IgD-negative memory B cell (primary cell): Measurements from ENCODE around the gene SEPTIN5. TPM values are rescaled to one million over a fixed set of nuclear protein-coding genes. Genes with fewer than 3 reads are reported as not detected.
"Not testable (repeated sequence)": the region's sequence is repeated elsewhere in the genome, so short reads cannot be mapped to it uniquely, and the experiment has no call there.

ENCODE experiments used
- H3K27ac Mint-ChIP-seq, 3 donors: one replicate each; pipeline ENCODE4 v1.8.0; 2020 to 2022; ENCODE audit warnings: mild to moderate bottlenecking in 3 of 3, mixed read lengths in 3 of 3, moderate library complexity in 1 of 3
- H3K27me3 Mint-ChIP-seq: one replicate; pipeline ENCODE4 v1.8.0; 2021; ENCODE audit warnings: mixed read lengths
- H3K36me3 Mint-ChIP-seq: one replicate; pipeline ENCODE4 v1.8.0; 2020; ENCODE audit warnings: mild to moderate bottlenecking, mixed read lengths
- H3K4me1 Mint-ChIP-seq, 3 donors: one replicate each; pipeline ENCODE4 v1.8.0; 2020 to 2022; ENCODE audit warnings: mixed read lengths in 3 of 3, mild to moderate bottlenecking in 1 of 3
- H3K4me3 Mint-ChIP-seq, 4 donors: one replicate each; pipeline ENCODE4 v1.8.0; 2020 to 2022; ENCODE audit warnings: mild to moderate bottlenecking in 4 of 4, mixed read lengths in 4 of 4, moderate library complexity in 3 of 4
- H3K9me3 Mint-ChIP-seq, 3 donors: one replicate each; pipeline ENCODE4 v1.8.0; 2020 to 2021; ENCODE audit warnings: mixed read lengths in 3 of 3, mild to moderate bottlenecking in 1 of 3
- polyA plus RNA-seq: library from polyadenylated mRNA; unstranded; fragments of 300-500 nt; fragmentation: Illumina TruSeq; gene quantifications from one replicate; pipeline ENCODE4 v1.2.3, GENCODE V29; 2021

The SEPTIN5 gene
- polyA plus RNA-seq, 1 donor from 2014 or later = 0.43 TPM

DNA sequence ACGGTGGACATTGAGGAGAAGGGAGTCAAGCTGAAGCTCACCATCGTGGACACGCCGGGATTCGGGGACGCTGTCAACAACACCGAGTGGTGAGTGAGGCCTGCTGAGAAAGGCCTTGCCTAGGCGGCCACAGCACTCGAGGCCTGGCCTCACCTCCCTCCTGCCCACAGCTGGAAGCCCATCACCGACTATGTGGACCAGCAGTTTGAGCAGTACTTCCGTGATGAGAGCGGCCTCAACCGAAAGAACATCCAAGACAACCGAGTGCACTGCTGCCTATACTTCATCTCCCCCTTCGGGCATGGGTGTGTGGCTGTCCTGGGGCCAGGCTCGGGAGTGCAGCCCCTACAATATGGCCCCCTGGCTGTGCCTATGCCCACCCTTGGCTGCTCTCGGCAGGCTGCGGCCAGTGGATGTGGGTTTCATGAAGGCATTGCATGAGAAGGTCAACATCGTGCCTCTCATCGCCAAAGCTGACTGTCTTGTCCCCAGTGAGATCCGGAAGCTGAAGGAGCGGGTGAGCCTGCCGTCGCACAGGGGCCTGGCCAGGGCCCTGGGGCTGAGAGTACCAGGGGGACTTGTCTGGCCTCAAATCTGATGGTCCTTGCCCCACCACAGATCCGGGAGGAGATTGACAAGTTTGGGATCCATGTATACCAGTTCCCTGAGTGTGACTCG is 6.0 kb downstream of the SEPTIN5 start:
- Mint-ChIP-seq H3K36me3 (no peaks in the 10 kb centered on the region), H3K27me3 (peaks cover 48% of the 10 kb centered on the region), H3K4me1 (peaks cover 4 to 12% (median 4%) of the 10 kb centered on the region in 3 donors), H3K4me3 (peak overlapping the region in 3 of 4 donors; percentile 11 to 84 (median 65)), H3K9me3 (peaks cover 0 to 1% (median 0%) of the 10 kb centered on the region in 3 donors), H3K27ac (no peak overlapping the region)

GRCh38 chr22:19720999-19721329 is 6.7 kb downstream of the SEPTIN5 start:
- Mint-ChIP-seq H3K27me3 (peaks cover 48% of the 10 kb centered on the region), H3K4me1 (peaks cover 4 to 13% (median 4%) of the 10 kb centered on the region in 3 donors), H3K36me3 (no peaks in the 10 kb centered on the region), H3K9me3 (peaks cover 0 to under 1% (median 0%) of the 10 kb centered on the region in 3 donors), H3K27ac (no peak overlapping the region), H3K4me3 (peak overlapping the region in 1 of 4 donors; percentile 11)

DNA sequence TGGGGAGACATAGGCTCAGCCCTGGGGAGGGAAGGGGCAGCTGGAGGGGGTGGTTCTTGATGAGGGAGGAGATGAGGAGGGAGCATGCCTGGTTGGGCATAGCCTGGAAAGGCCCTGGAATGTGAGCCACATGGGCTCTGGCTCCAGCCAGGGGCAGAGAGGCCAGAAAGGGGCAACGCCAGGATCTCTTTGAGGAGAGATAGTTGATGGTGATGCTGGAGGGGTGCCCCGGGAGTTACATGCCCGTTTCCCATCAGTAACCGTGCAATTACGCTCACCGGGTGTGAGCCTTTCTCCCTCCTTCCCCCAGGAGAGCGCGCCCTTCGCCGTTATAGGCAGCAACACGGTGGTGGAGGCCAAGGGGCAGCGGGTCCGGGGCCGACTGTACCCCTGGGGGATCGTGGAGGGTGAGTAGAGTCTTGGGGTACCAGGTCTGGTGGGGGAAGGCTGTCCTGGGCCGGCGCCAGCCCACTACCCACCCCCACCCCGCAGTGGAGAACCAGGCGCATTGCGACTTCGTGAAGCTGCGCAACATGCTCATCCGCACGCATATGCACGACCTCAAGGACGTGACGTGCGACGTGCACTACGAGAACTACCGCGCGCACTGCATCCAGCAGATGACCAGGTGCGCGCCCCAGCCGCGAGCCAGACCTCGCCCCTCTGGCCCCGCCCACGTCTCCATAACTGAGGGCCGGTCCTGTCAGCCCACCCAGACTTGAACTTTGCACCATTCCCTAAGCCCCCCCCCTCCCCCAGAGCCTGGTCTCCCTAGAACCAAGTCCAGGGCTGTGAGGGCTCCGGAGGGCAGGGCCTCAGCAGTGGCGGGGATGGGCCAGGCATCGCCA is 7.3 kb downstream of the SEPTIN5 start:
- H3K27me3 Mint-ChIP-seq = peaks cover 45% of the 10 kb centered on the region
- no peaks in the 10 kb centered on the region for H3K9me3 Mint-ChIP-seq
- no peak overlapping the region for H3K27ac Mint-ChIP-seq
- peak overlapping the region in 1 of 4 donors; percentile 9 for H3K4me3 Mint-ChIP-seq
- peaks cover 4 to 13% (median 4%) of the 10 kb centered on the region in 3 donors for H3K4me1 Mint-ChIP-seq
- H3K36me3 Mint-ChIP-seq = no peaks in the 10 kb centered on the region

DNA sequence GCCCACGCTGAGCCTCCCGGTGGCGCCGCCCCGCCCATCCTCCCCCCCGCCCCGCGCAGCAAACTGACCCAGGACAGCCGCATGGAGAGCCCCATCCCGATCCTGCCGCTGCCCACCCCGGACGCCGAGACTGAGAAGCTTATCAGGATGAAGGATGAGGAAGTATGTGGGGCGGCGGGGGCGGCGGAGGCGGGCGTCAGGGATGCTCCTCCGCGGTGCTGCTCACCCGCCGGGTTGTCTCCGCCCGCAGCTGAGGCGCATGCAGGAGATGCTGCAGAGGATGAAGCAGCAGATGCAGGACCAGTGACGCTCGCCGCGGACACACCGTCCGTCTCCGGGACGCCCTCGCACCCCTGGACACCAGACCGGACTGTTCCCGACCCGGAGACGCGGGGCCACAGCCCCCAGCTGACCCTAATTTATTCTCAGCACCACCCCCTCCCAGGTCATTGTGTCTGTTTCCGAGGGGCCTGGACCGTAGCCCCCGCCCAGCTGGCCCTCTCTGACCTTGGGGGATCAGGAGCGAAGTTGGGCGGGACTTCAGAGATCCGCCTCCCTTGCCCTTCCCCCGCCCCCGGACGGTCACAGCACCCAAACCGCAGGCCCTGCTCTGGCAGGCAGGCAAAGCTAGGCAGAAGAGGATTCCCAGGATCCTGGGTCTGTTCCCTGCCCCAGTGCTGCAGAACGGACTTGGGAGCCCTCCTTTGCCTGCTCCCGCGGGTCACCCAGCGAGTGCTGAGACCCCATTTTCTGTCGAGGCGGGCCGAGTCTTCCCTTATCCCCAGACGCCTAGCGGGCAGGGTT is 8.1 kb downstream of the SEPTIN5 start:
- H3K4me3 Mint-ChIP-seq = no peak overlapping the region

DNA sequence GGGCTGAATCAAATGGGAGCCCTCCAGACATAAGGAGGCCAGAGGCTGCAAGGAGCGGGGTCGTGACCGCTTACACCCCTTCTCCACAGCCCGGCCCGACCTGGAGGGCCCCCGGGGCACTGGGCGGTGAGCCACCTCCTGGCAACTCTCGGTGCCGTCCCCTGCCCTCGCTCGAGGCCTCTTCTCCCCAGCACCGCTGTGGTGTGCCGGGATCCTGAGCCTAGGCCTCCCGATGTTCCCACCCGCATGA is 8.6 kb downstream of the SEPTIN5 start:
- Mint-ChIP-seq H3K9me3 (no peaks in the 10 kb centered on the region), H3K4me3 (peak overlapping the region in 1 of 4 donors; percentile 26), H3K27me3 (peaks cover 40% of the 10 kb centered on the region), H3K27ac (no peak overlapping the region), H3K4me1 (peaks cover 4 to 11% (median 4%) of the 10 kb centered on the region in 3 donors), H3K36me3 (no peaks in the 10 kb centered on the region)

More for the DNA sequence above, 8.1 kb downstream of the SEPTIN5 start:
- Mint-ChIP-seq H3K4me1 (peaks cover 4 to 13% (median 4%) of the 10 kb centered on the region in 3 donors), H3K27me3 (peaks cover 42% of the 10 kb centered on the region), H3K9me3 (no peaks in the 10 kb centered on the region), H3K36me3 (no peaks in the 10 kb centered on the region), H3K27ac (no peak overlapping the region)

DNA sequence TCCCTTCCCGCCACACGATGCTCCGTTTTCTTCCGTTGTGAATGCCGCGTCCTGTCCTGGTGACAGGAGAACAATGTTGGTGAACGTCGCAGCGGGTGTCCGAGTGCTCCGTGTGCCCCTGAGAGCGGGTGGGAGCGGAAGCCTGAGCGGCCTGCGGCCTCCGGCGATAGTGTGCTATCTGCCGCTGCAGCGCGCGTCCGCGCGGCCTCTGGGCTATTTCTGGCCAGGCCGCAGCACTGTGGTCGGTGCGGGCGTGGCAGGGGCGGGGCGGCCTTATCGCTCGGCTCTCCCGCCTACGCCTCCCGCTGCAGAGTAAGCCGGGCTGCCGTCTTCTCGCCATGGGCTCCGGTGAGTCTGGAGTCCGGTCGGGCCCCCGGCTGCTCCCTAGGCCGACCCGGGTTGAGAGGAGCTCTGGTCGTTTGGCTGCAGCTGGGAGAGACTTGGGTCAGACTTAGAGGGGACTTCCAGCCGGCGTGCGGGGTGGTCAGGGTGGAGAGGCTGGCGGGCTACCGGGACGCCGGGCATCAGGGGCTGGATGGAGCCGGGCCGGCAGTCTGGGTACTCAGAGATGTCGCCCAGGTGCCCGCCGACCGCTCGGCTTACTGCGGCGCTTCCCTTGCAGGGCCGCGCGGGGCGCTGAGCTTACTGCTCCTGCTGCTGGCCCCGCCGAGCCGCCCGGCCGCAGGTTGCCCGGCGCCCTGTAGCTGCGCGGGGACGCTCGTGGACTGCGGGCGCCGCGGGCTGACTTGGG is 9.1 kb downstream of the SEPTIN5 start, which contains the start of gene GP1BB:
Gene GP1BB (plus strand): TSS at position 308 of the 751 bp plus-strand sequence. CDS start 31 bp downstream, at position 339.
- Mint-ChIP-seq H3K9me3 (no peaks in the 10 kb centered on the region), H3K27ac (no peak within 1 kb of the TSS), H3K4me1 (peaks cover 4 to 11% (median 4%) of the 10 kb centered on the region in 3 donors), H3K36me3 (no peaks in the 10 kb centered on the region), H3K4me3 (peak within 1 kb of the TSS in 2 of 4 donors; percentile 26 to 51), H3K27me3 (peaks cover 40% of the 10 kb centered on the region)

GRCh38 chr22:19723983-19724827 is 9.9 kb downstream of the SEPTIN5 start:
- Mint-ChIP-seq H3K36me3 (no peaks in the 10 kb centered on the region), H3K4me1 (peaks cover 3 to 10% (median 4%) of the 10 kb centered on the region in 3 donors), H3K27ac (peak overlapping the region in 1 of 3 donors; percentile 44), H3K4me3 (peak overlapping the region in 3 of 4 donors; percentile 60 to 72 (median 72)), H3K27me3 (peaks cover 38% of the 10 kb centered on the region), H3K9me3 (no peaks in the 10 kb centered on the region)

- Mint-ChIP-seq H3K27ac (peak overlapping the region in 2 of 3 donors; percentile 16 to 44), H3K9me3 (no peaks in the 10 kb centered on the region), H3K36me3 (no peaks in the 10 kb centered on the region), H3K4me1 (peaks cover 0 to 8% (median 4%) of the 10 kb centered on the region in 3 donors), H3K27me3 (peaks cover 31% of the 10 kb centered on the region), H3K4me3 (peak overlapping the region in 1 of 4 donors; percentile 72)
These were observed 10.8 kb downstream of the SEPTIN5 start for GRCh38 chr22:19724927-19725661.

DNA sequence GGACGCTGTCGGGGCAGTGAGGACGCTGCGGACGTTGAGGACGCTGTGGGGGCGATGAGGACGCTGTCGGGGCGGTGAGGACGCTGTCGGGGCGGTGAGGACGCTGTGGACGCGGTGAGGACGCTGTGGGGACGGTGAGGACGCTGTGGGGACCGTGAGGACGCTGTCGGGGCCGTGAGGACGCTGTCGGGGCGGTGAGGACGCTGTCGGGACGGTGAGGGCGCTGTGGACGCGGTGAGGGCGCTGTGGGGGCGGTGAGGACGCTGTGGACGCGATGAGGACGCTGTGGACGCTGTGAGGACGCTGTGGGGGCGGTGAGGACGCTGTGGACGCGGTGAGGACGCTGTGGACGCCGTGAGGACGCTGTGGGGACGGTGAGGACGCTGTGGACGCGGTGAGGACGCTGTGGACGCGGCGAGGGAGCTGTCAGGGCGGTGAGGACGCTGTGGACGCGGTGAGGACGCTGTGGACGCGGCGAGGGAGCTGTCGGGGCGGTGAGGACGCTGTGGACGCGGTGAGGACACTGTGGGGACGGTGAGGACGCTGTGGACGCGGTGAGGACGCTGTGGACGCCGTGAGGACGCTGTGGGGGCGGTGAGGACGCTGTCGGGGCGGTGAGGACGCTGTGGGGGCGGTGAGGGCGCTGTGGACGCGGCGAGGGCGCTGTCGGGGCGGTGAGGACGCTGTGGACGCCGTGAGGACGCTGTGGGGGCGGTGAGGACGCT is 11.9 kb downstream of the SEPTIN5 start:
- H3K27ac Mint-ChIP-seq, H3K9me3 Mint-ChIP-seq, H3K4me3 Mint-ChIP-seq, H3K4me1 Mint-ChIP-seq, H3K36me3 Mint-ChIP-seq: not testable (repeated sequence)
- H3K27me3 Mint-ChIP-seq = peaks cover 21% of the 10 kb centered on the region

- H3K27ac Mint-ChIP-seq = no peak overlapping the region
These were observed 13.2 kb downstream of the SEPTIN5 start for GRCh38 chr22:19727310-19728150.

GRCh38 chr22:19728271-19728670 is 14.0 kb downstream of the SEPTIN5 start:
- no peaks in the 10 kb centered on the region for H3K36me3 Mint-ChIP-seq
- no peak overlapping the region for H3K4me3 Mint-ChIP-seq
- H3K27ac Mint-ChIP-seq = no peak overlapping the region
- H3K27me3 Mint-ChIP-seq = peaks cover 11% of the 10 kb centered on the region
- peaks cover 0 to 9% (median 4%) of the 10 kb centered on the region in 3 donors for H3K4me1 Mint-ChIP-seq
- no peaks in the 10 kb centered on the region for H3K9me3 Mint-ChIP-seq

More at GRCh38 chr22:19727310-19728150, 13.2 kb downstream of the SEPTIN5 start:
- Mint-ChIP-seq H3K4me3 (no peak overlapping the region), H3K36me3 (no peaks in the 10 kb centered on the region), H3K27me3 (peaks cover 17% of the 10 kb centered on the region), H3K9me3 (no peaks in the 10 kb centered on the region), H3K4me1 (peaks cover 0 to 9% (median 6%) of the 10 kb centered on the region in 3 donors)

DNA sequence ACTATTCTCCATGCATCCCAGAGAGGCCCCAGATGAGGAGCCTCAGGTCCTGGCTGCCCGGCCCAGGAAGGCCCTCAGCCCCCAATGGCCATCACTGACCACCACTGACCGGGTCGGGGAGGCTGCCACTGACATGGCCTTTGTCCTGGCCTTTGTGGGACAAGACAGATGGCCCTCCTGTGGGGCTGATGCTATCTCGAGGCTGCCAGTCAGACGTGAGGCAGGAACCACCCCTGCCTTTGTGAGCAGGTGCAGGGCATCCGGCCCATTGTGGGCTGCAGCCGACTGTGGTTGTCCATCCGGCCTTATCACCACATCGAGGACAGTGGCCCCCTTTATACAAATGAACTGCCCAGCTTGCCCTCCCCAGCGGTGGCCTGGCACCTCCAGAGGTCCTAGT is 14.5 kb downstream of the SEPTIN5 start:
- Mint-ChIP-seq H3K4me3 (peak overlapping the region in 1 of 4 donors; percentile 33), H3K9me3 (no peaks in the 10 kb centered on the region), H3K27me3 (peaks cover 10% of the 10 kb centered on the region), H3K4me1 (peaks cover 0 to 9% (median 4%) of the 10 kb centered on the region in 3 donors), H3K27ac (no peak overlapping the region), H3K36me3 (no peaks in the 10 kb centered on the region)
